22Rv1 (cell line): ENCODE data around the gene TARBP2.

Experiments
- CTCF ChIP-seq: fragments of 450-650 bp; IDR thresholded peaks from 2 replicates; pipeline ENCODE4 v1.5.1; 2017; ENCODE audit warnings: mild to moderate bottlenecking
- ZFX ChIP-seq: fragments of 450-650 bp; IDR thresholded peaks from 2 replicates; pipeline ENCODE4 v1.6.1; 2017; ENCODE audit warnings: antibody characterized with exemption, borderline replicate concordance

- TF ChIP-seq CTCF (peak; percentile 69), ZFX (no peak)
These were observed 24.3 kb upstream of the TARBP2 start for GRCh38 chr12:53476769-53477209.
